CD4-positive, alpha-beta T cell treated with Interleukin-2 at 100 ng/mL for 4 hours (primary cell): ENCODE data around the gene FTSJ1.

Experiments
- DNase-seq: peaks from one replicate; pipeline ENCODE4 v3.0.0-alpha.2; 2020; ENCODE audit warnings: low spot score

The FTSJ1 gene

DNA sequence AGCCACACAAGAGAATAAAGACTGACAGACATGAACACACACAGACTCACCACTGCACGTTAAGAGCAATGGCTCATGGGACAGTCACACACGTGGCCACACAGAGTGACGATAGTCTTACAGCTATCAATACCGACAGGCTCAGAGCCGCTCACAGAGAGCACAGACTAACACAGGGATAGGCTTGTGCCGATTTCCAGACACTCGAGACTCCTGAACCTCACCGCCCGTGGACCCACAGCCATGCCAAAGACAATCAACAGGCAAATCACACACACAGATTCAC, 5.2 kb upstream of the FTSJ1 start:
- no peak for DNase-seq

DNA sequence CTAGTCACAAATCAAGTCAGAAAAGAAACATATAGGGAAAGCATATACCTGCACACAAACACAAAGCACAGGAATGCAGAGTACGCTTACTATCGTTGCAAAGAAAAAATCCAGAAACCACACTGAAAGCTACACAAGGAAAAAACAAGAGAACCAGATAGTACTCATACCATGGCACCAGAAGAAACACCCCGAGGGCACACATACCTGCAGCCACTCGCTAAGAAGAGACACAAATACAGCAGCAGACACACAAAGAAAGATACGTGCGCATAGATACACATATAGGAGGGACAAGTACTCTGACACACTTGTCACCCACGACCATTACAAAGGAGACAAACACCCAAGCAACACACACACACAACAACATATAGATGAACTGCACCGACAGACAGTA, 4.5 kb upstream of the FTSJ1 start:
- DNase-seq: no peak

DNA sequence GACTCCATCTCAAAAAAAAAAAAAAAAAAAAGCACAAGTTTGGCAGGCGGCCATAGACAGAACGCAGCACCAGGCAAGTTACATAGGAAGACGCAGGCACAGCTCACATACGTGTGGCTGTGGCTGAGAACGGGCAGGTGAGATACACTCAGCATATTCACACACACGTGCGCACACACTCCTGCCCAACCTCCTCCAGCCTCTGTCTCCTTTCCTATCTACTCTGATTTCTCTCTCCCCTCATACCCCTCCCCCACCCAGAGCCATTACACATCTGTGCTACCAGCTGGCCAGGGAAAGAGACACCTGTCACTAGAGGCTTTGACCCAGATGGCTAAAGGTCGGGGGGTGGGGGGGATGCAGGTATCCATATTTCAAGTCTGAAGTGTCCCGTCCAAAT, 3.8 kb upstream of the FTSJ1 start:
- DNase-seq: no peak

DNA sequence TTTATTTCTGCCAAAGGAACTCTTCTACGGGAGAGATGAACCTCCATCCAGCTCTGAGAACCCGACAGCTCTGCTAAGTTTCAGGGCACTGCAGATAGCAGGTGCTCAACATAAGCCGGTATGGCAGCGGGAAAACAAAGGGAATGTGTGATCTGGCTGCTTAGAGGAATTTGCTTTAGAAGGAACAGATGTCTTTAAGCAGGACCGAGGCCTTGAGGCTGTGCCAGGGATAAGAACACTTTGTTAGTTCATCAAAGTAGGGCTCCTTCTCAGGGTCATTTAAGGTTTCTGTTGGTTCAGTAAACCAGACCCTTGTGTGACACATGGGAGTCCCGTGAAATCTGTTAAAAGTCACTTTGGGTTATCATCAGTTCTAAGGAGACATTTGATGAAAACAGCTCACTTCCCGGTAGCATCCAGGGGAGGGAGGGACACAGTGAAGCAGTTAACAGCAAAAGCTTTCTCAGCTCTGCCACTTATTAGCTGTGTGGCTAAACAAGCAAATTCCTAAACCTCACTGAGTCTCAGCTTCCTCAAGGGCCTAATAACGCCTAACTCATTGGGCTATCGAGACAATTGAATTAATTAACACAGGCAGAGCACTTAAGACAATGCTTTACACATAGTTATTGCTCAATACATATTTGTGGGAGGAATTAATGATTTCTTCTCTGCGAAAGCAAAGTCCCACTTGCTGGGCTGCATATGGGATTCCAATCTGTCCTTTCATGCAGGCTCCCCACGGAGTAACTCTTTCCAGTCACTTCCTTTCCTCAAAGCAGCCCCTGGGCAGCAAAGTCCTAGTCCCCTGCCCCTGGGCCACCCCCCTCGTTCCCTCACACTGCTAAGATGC, 2.9 kb upstream of the FTSJ1 start:
- no peak for DNase-seq

DNA sequence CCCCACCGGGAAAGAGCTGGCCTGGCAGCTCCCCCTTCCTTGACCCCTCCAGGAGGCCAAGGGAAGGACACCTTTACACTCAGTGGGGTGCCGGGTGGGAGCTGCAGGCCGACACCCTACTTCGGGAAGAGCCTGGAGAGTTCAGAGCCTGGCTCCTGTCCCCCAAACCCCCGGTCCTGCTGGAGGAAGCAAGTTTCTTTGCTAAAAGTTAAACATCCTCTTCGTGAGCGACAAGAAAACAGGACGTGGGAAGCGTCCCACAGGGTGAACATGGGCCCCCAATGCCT, 2.4 kb upstream of the FTSJ1 start:
- DNase-seq: no peak

DNA sequence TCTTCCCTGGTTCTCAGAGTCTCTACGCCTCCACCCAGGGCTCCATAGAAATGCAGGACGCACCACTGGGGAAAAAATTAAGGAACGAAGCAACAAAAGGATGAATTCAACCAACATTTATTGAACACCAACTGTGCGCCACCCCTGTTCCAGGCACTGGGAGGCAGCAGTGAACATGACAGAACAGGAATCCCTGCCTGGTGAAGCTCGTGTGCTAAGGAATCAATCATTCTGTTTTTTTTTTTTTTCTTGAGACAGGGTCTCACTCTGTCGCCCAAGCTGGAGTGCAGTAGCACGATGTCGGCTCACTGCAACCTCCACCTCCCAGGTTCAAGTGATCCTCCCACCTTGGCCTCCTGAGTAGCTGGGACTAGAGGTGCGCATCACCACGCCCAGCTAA, 1.9 kb upstream of the FTSJ1 start:
- DNase-seq: no peak

DNA sequence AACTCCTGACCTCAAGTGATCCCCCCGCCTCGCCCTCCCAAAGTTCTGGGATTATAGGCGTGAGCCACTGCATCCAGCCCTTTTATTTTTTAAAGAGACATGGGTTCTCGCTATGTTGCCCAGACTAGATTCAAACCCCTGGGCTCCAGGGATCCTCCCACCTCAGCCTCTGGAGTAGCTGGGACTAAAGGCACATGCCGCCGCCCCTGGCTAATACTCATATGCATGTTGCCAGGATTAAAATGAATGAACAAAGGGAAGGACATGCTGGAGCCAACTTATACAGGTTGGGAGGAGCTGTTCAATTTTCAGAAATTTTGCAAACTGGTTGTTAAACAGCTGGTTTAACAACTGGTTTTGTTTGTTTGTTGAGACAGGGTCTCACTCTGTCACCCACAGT, 1.4 kb upstream of the FTSJ1 start:
- no peak for DNase-seq

DNA sequence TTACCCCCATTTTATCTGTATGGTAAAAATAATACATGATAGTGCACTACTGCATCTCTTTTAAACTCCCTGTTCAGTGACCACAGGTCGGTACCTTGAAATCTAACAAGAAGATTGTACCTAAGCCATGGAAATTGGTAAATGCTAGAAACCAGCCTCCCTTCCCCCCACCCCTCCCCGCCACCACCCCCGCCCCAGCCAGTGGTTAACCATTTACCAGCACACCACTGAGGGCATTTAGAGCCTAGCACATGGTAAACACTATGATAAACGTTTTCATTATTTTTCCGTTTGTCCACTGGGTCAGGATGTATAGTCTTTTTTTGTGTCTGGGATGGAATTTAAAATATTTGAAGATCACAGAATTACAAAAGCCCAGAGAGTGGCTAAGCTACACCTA, 703 bp upstream of the FTSJ1 start:
- DNase-seq: no peak

DNA sequence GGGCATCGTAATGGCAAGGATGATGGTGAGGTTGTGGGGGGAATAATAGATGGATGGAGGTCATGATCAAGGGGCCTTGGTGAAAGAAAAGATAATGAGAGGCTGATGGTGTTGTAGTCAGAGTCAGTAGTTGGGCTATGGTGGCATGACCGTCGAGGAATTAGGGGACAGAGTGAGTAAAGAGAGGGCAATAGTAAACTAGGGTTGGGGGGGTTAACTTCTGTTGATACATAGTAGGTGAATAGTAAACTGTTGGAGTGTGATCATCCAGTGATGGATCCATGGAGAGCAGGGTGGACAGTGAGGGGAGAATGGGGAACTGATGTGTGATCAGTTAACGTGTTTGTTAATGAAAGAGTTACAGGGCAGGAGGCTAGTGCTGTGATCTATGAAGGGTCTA, 920 bp downstream of the FTSJ1 start:
- no peak for DNase-seq

DNA sequence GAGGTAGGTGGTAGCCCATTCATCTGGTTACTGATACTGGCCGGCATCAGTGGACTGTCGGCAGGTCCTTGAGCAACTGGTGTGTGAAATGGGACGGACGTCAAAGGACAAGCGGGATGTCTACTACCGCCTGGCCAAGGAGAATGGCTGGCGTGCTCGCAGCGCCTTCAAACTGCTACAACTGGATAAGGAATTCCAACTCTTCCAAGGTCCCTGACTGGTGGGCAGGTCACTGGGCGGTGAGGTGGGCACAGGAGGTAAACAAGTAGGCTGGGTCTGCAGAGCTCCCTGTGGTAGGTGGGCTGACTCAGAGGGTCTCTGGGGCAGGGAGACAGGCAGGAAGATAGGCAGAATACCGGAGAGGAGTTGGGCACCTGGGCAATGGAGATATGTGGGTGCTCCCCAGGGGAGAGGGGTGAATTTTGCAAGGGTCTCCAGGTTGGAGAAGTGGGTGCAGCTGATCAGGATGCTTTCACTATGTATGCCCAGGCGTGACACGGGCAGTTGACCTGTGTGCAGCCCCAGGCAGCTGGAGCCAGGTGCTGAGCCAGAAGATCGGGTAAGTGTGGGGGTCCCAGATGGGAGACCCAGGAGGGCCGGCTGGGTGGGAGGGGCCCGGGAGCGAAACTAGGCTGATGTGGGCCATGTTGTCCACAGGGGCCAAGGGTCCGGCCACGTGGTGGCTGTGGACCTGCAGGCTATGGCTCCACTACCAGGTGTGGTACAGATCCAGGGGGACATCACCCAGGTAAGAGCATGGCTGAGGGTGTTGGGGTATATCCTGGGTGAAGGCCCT, 2.2 kb downstream of the FTSJ1 start:
- no peak for DNase-seq

DNA sequence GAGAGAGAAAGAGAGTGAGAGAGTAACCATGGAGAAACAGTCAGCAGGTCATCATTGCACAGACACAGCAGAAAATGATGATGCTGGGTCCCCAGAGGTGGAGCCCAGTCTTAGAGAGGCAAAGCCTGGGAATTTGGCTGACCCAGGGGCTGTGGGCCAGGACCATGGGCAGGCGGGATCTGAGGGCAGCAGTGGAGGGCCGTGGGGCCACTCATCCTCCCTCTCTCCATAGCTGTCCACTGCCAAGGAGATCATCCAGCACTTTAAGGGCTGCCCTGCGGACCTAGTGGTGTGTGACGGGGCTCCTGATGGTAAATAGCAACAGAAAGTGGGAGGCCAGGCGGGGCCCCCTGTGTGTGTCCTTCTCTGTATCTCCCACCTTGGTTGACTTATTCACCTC, 2.8 kb downstream of the FTSJ1 start:
- DNase-seq: no peak

DNA sequence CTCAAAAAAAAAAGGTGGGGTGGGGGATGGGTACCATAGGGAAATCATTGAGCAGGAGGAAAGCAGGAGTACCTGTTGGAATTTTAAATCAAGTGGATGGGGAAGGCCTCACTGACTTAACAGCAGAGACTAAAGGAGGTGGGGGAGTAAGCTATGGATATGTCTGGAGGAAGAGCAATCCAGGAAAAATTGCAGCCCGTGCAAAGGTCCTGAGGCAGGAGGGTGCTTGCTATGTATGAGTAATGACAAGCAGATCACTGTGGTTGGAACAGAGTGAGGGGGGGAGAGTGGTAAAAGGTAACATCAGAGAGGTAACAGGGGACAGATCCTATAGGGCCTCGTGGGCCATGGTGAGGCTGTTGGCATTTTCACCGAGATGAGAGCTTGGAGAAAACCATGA, 4.1 kb downstream of the FTSJ1 start:
- no peak for DNase-seq

DNA sequence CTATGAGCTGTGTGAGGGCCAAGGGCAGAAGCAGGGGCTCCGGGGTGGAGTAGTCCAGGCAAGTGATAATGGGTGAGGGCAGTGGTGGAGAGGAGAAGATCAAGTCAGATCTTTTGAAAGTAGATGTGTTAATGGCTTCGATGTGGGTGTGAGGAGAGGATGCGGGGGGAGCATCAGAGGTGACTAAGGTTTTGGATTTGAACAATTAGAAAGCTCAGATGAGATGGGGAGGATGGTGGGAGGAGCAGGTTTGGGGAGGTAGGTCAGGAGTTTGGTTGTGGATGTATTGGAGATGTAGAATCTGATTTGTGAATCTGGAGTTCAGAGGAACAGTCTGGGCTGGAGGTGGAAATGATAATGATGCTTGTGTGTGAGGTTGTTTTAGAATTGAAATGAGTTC, 4.6 kb downstream of the FTSJ1 start:
- DNase-seq: no peak

DNA sequence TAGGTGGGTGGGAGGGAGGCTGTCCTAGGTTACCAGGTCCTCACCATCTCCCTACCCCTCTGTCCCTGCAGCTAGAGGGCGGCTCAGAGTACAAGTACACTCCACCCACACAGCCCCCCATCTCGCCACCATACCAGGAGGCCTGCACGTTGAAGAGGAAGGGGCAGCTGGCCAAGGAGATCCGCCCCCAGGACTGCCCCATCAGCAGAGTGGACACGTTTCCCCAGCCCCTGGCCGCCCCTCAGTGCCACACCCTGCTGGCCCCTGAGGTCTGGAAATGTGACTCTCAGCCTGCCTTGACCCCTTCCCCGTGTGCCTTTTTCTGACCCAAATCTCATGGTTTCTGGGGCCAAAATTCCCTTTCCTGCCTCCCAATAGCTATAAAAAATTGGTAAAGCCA, 6.5 kb downstream of the FTSJ1 start:
- DNase-seq: no peak

DNA sequence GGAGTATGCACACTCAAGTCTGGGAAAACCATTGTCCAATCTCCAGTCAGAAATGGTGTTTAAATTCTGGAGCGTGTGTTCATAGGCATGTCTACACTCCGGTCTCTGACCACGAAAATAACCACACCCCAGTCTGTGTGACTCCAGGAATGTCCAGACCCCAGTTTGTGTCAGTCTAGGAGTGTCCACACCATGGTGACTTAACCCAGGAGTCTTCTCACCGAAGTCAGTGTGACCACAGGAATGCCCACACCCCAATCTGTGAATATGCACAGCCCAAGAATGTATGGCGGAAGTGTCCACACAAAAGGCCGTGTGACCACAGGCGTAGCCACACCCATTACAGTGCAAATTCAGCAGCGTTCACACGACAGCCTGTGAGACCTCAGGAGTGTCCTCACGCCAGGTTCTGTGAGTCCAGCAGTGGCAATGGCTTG, 11.4 kb downstream of the FTSJ1 start:
- DNase-seq: no peak

DNA sequence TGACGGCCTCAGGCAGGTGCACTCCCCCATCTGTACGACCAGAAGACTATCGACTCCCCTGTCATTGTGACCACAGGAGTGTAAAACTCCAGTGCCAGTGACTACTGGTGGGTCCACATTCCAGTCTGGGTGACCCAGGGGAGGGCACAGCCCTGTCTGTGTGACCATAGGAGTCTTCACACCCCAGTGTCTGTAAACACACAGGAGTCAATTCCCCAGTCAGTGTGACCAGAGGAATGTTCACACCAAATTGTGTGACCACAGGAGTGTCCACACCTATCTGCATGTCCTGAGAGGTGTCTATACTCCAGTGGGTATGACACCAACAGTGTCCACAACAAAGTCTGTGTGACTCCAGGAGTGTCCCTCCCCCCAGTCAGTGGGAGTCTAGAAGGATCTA, 12.0 kb downstream of the FTSJ1 start:
- no peak for DNase-seq

DNA sequence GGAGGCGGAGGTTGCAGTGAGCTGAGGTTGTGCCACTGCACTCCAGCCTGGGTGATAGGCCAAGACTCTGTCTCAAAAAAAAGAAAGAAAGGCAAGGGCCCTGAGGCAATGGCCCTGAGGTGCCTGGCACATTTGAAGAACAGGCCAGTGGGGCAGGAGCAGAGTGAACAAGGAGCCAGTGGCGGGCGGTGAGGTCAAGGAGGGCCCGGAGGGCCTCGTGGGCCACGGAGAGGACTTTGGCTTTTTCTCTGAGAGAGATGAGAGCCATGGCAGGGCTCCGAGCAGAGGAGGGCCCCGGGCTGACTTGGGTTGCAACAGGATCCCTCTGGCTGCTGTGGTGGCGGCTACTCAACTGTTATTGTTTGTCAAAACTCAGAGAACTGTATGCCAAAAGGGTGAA, 13.3 kb downstream of the FTSJ1 start:
- no peak for DNase-seq

DNA sequence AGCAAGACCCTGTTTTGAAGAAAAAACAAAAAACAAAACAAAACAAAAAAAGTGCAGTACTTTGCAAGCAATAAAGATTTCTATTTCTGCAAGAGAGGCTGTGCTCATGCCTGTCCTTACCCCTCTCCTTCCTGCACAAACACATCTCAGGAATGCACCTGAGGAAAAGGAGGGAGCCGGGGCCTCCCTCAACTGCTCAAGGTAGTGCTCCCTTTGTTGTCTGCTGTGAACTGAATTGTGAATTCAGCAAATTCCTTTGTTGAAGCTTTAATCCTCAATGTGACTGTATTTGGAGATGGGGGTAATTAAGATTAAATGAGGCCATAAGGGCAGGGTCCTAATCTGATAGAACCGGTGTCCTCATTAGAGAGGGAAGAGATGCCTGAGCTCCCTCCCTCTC, 13.9 kb downstream of the FTSJ1 start:
- no peak for DNase-seq

DNA sequence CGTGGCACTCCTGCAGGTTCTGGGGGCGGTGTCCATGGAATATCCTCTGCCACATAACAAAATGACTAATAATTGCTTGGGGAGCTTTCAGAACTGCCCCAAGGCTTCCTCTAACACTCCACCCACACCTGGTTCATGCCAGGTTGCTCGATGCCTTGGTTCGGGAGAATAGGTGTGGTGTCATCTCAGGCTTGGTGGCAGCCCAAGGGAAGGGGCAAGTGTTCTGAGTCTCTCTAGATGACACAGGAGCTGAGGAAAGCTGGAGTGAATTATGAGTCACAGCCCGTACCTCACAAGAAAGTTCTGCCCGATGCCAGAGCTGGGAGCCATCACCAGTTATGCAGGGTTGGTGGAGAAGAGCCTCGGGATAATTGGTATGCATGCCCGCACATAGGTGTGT, 14.7 kb downstream of the FTSJ1 start:
- no peak for DNase-seq

DNA sequence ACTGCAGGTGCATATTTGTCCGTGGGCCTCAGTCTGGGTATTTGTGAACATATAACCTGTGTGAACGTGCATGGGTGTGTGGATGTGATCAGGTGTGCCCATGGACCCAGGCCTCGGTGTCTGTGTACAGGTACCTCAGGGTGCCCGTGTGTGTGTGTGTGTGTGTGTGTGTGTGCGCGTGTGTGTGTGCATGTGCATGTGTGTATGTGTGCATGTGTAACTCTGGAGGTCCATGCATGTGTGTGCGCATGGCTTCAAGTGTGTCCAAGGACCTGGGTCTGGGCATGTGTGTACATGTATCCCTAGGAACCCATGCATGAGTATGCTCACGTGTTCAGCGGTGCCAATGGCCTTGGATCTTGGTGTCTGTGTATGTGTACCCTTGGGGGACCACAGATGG, 15.8 kb downstream of the FTSJ1 start:
- no peak for DNase-seq

DNA sequence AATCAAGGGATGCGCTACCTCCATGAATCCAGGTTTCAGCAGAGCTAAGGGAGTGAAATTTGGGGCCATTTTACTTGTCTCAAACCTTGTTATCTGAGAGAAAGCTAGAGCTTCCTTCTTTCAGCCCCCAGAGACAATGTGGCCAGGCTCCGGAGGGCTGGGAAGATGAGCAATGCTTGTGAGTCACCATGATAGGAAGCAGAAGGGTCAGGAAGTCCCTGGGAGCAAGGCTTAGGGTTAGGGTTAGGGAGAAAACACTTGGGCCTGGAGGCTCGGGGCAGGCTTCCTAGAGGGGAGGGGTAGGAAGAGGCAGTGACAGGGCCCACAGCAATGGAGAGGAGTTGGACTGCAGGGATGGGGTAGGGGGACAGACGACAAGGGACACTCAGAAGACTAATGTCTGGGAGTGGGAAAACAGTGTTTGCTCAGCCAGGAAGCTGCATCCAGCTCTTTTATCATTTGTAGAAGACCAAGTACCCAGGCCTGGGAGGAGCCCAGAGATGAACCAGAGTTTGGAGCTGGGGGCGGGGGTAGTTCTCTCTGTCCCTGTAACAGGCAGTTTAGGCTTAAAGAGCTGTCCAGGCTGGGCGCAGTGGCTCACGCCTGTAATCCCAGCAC, 16.4 kb downstream of the FTSJ1 start:
- no peak for DNase-seq

DNA sequence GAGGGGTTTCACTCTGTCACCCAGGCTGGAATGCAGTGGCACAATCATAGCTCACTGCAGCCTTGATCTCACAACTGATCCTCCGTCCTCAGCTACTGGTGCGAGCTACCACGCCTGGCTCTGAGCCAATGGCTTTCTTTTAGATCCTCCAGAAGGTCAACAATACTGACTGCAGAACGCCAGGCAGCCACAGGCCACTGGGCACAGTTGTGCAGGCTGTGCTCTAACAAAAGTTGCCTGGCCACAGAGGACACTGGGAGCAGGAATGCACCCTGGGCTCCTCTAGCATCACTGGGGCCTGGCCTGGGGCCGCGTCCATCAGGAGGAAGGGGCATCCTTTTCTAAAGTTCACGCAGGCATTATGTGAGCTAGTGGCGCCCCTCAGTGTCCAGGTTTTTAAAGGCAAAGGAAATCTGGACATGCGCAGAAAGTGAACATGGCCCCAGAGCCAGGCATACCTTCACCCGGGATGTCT, 17.9 kb downstream of the FTSJ1 start:
- no peak for DNase-seq

DNA sequence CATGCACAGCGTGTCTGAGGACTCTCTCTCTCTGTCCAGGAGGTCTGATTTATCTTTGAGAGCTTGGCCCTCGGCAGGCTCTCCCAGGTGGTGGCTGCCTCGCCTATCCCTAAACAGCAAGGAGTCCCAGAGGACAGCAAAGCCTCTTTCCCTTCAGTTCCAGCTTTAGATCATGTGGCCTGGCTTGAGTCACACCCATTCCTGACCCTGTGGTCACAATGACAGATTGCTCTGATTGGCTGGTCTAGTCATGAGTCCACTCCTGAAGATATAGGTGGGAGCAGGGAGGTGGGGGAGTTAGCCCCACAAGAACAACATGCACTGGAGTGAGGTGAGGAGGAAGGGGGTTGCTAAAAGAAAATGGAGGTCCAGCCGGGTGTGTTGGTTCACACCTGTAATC, 20.7 kb downstream of the FTSJ1 start:
- no peak for DNase-seq

DNA sequence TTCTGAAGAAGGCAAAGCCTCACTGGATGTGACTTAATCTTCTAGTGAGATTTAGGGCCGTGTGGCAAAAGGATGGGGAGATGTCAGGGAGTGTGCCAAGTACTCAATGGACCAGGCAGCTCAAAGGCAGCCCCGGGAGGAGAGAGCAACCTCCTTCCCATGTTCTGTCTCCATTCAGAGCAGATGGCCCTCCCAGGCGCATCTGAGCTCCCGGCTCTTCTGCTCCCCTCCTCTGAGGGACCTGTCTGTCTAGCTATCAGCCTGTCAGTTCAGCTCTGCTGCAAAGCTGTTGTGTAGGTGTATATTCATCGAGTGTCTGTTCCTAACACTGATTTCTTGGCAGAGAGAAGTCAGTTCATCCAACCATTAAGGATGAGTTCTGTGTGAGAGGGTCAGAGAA, 21.9 kb downstream of the FTSJ1 start:
- no peak for DNase-seq
